ENCODE measurements around the gene MYO1D. TPM values are rescaled to one million over a fixed set of nuclear protein-coding genes. Genes with fewer than 3 reads are reported as not detected.

MYO1D gene
- total RNA-seq, 1 donor: 94.0 TPM

GRCh38 chr17:32487473-32488176 lies 389.3 kb downstream of the MYO1D start:
- peak overlapping the region; percentile 67 for H3K4me3 ChIP-seq (ENCODE audit: low read depth, low read length)
- no peak for DNase-seq (ENCODE audit: low read depth)

GRCh38 chr17:32486701-32487472 lies 390.0 kb downstream of the MYO1D start, which contains the start of gene CDK5R1:
Gene CDK5R1, plus strand, starts transcription at chr17:32486993. Its CDS starts 628 bp downstream, at chr17:32487621.
- TF ChIP-seq CTCF (IDR thresholded peaks at IDR 0.05; ENCODE audit: insufficient read depth, low read length): no peak
- H3K4me3 ChIP-seq (ENCODE audit: low read depth, low read length): peak within 1 kb of the TSS; percentile 67
- DNase-seq (ENCODE audit: low read depth): peak; percentile 12

More at GRCh38 chr17:32487473-32488176, 389.3 kb downstream of the MYO1D start:
- no peak for TF ChIP-seq CTCF (IDR thresholded peaks at IDR 0.05; ENCODE audit: insufficient read depth, low read length)

- no peak for TF ChIP-seq CTCF (IDR thresholded peaks at IDR 0.05; ENCODE audit: insufficient read depth, low read length)
- H3K4me3 ChIP-seq (ENCODE audit: low read depth, low read length): peak overlapping the region; percentile 67
- peak; percentile 42 for DNase-seq (ENCODE audit: low read depth)
Measured at GRCh38 chr17:32486111-32486700, 390.7 kb downstream of the MYO1D start.

- DNase-seq (ENCODE audit: low read depth): no peak
- no peak for TF ChIP-seq CTCF (IDR thresholded peaks at IDR 0.05; ENCODE audit: insufficient read depth, low read length)
- no peak overlapping the region for H3K4me3 ChIP-seq (ENCODE audit: low read depth, low read length)
Measured at GRCh38 chr17:32485261-32486110, 391.4 kb downstream of the MYO1D start.

GRCh38 chr17:32484628-32485027 lies 392.3 kb downstream of the MYO1D start:
- DNase-seq (ENCODE audit: low read depth): no peak
- no peak overlapping the region for H3K4me3 ChIP-seq (ENCODE audit: low read depth, low read length)
- TF ChIP-seq CTCF (IDR thresholded peaks at IDR 0.05; ENCODE audit: insufficient read depth, low read length): no peak

GRCh38 chr17:32484041-32484461 lies 392.9 kb downstream of the MYO1D start:
- no peak for DNase-seq (ENCODE audit: low read depth)
- H3K4me3 ChIP-seq (ENCODE audit: low read depth, low read length): no peak overlapping the region
- no peak for TF ChIP-seq CTCF (IDR thresholded peaks at IDR 0.05; ENCODE audit: insufficient read depth, low read length)
